ENCODE measurements around the gene HSD3B1.

DNA sequence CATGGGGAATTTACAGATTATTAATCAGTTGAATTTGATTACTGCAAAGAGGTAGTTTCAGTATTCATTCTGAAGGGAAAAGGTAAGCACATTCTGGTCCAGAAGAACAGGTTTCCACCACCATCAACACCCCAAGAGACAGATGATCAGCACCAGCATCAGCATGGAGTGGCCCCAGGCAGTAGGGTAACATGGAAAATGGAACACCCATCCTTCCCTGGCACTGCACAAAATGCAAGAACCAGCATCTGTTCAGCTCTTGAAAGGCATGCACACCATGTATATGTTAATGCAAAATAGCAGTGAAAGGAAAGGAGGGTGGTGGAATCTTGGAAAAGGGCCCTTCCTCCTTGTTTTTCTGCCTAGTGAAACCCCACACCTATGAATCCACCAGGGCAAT is 9.2 kb downstream of the HSD3B1 start:
- TF ChIP-seq, protein P1, sequence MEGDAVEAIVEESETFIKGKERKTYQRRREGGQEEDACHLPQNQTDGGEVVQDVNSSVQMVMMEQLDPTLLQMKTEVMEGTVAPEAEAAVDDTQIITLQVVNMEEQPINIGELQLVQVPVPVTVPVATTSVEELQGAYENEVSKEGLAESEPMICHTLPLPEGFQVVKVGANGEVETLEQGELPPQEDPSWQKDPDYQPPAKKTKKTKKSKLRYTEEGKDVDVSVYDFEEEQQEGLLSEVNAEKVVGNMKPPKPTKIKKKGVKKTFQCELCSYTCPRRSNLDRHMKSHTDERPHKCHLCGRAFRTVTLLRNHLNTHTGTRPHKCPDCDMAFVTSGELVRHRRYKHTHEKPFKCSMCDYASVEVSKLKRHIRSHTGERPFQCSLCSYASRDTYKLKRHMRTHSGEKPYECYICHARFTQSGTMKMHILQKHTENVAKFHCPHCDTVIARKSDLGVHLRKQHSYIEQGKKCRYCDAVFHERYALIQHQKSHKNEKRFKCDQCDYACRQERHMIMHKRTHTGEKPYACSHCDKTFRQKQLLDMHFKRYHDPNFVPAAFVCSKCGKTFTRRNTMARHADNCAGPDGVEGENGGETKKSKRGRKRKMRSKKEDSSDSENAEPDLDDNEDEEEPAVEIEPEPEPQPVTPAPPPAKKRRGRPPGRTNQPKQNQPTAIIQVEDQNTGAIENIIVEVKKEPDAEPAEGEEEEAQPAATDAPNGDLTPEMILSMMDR (conservative IDR thresholded peaks at IDR 0.05), result no peak
- no peak for TF ChIP-seq EZH2 (IDR thresholded peaks at IDR 0.05; ENCODE audit: low read depth)

All from PC-9 (cell line).